CD14-positive monocyte (primary cell): Measurements from ENCODE around the gene ZNRF2. TPM values are rescaled to one million over a fixed set of nuclear protein-coding genes. Genes with fewer than 3 reads are reported as not detected.

Experiments
- DNase-seq, 3 donors: peaks; one replicate each; pipeline ENCODE4 v3.0.0-alpha.2; 2011 to 2022
- H2AFZ ChIP-seq: 2 replicates; pipeline ENCODE4 v1.6.0; 2012; ENCODE audit warnings: mild to moderate bottlenecking, low read depth, low read length, inconsistent platforms; ENCODE audit not compliant: insufficient read depth, poor library complexity, severe bottlenecking
- H3K27ac ChIP-seq, 2 donors: 1 replicate in 1 of 2; 2 replicates in 1 of 2; pipeline ENCODE4 v1.5.1; 2012 to 2013; ENCODE audit warnings: low read length in 2 of 2, control low read depth in 1 of 2, inconsistent platforms in 1 of 2, low read depth in 1 of 2, mild to moderate bottlenecking in 1 of 2
- H3K27me3 ChIP-seq, 2 donors: one replicate each; pipeline versions ENCODE4 v1.6.0 to v1.6.1; 2011 to 2013; ENCODE audit warnings: low read length in 2 of 2; ENCODE audit not compliant: control insufficient read depth in 2 of 2, insufficient read depth in 2 of 2
- H3K36me3 ChIP-seq, 2 donors: replicated peaks in 1 of 2; 1 replicate in 1 of 2; 2 replicates in 1 of 2; pipeline versions ENCODE4 v1.5.1 to v1.6.1; 2012 to 2013; ENCODE audit warnings: low read length in 2 of 2, control low read depth in 1 of 2, inconsistent platforms in 1 of 2, mild to moderate bottlenecking in 1 of 2; ENCODE audit not compliant: insufficient read depth in 2 of 2, control insufficient read depth in 1 of 2
- H3K4me1 ChIP-seq, 2 donors: 1 replicate in 1 of 2; 2 replicates in 1 of 2; pipeline versions ENCODE4 v1.5.1 to v1.6.1; 2012 to 2013; ENCODE audit warnings: low read length in 2 of 2, control low read depth in 1 of 2, inconsistent platforms in 1 of 2, mild to moderate bottlenecking in 1 of 2, moderate library complexity in 1 of 2; ENCODE audit not compliant: insufficient read depth in 2 of 2, control insufficient read depth in 1 of 2
- H3K4me2 ChIP-seq: replicated peaks from 2 replicates; pipeline ENCODE3; 2012; ENCODE audit warnings: low read length, moderate library complexity, mild to moderate bottlenecking; ENCODE audit not compliant: poor library complexity, severe bottlenecking; ENCODE audit errors: extremely low read depth
- H3K4me3 ChIP-seq, 3 experiments: fragments of 200-600 bp in 1 of 3; sonication (generic) in 1 of 3; replicated peaks in 1 of 3; 1 replicate in 2 of 3; 2 replicates in 1 of 3; pipeline ENCODE4 v1.5.1; 2011 to 2013; ENCODE audit warnings: low read length in 3 of 3, mild to moderate bottlenecking in 3 of 3, control low read depth in 2 of 3, low read depth in 2 of 3, inconsistent platforms in 1 of 3, moderate library complexity in 1 of 3
- H3K79me2 ChIP-seq: 2 replicates; pipeline ENCODE4 v1.6.0; 2012; ENCODE audit warnings: mild to moderate bottlenecking, control low read depth, inconsistent platforms, low read length, moderate library complexity; ENCODE audit not compliant: insufficient read depth
- H3K9ac ChIP-seq: 2 replicates; pipeline ENCODE4 v1.6.0; 2017; ENCODE audit warnings: low read length, mild to moderate bottlenecking; ENCODE audit not compliant: insufficient read depth, poor library complexity, severe bottlenecking
- H3K9me3 ChIP-seq, 2 donors: replicated peaks in 1 of 2; 1 replicate in 1 of 2; 2 replicates in 1 of 2; pipeline versions ENCODE4 v1.5.1 to v1.6.1; 2012 to 2013; ENCODE audit warnings: low read length in 2 of 2, control low read depth in 1 of 2; ENCODE audit not compliant: control insufficient read depth in 1 of 2, insufficient read depth in 1 of 2
- H4K20me1 ChIP-seq: 2 replicates; pipeline ENCODE4 v1.6.0; 2012; ENCODE audit warnings: mild to moderate bottlenecking, low read length, control low read depth, moderate library complexity; ENCODE audit not compliant: insufficient read depth
- H3K27ac Mint-ChIP-seq, 7 donors: one replicate each; pipeline ENCODE4 v1.8.0; 2020; ENCODE audit warnings: mild to moderate bottlenecking in 7 of 7, mixed read lengths in 7 of 7, moderate library complexity in 6 of 7, inconsistent platforms in 2 of 7
- H3K27me3 Mint-ChIP-seq, 3 donors: one replicate each; pipeline ENCODE4 v1.8.0; 2021 to 2022; ENCODE audit warnings: low read depth in 3 of 3, mild to moderate bottlenecking in 3 of 3, mixed read lengths in 3 of 3, moderate library complexity in 3 of 3, inconsistent platforms in 1 of 3
- H3K36me3 Mint-ChIP-seq, 2 donors: one replicate each; pipeline ENCODE4 v1.8.0; 2020; ENCODE audit warnings: mixed read lengths in 2 of 2, inconsistent platforms in 1 of 2, mild to moderate bottlenecking in 1 of 2
- H3K4me1 Mint-ChIP-seq: one replicate; pipeline ENCODE4 v1.8.0; 2020; ENCODE audit warnings: mild to moderate bottlenecking, mixed read lengths
- H3K4me3 Mint-ChIP-seq, 2 donors: one replicate each; pipeline ENCODE4 v1.8.0; 2020; ENCODE audit warnings: mild to moderate bottlenecking in 2 of 2, mixed read lengths in 2 of 2, moderate library complexity in 1 of 2
- H3K9me3 Mint-ChIP-seq, 7 donors: one replicate each; pipeline ENCODE4 v1.8.0; 2020 to 2022; ENCODE audit warnings: mixed read lengths in 7 of 7, mild to moderate bottlenecking in 6 of 7, moderate library complexity in 6 of 7, inconsistent platforms in 2 of 7
- CTCF ChIP-seq: fragments of 200-600 bp; IDR thresholded peaks from one replicate; pipeline ENCODE4 v1.8.0; 2022; ENCODE audit warnings: antibody characterized with exemption, mild to moderate bottlenecking
- WGBS: methylation state at CpG from one replicate; pipeline ENCODE4 v1.1.5; 2013; ENCODE audit warnings: missing lambda C conversion rate; ENCODE audit not compliant: insufficient coverage; 5-methylcytosine and 5-hydroxymethylcytosine counted together
- intact Hi-C, 2 donors: fragments of 100-400 bp; cut with micrococcal nuclease; formaldehyde crosslinking; loops; one replicate each; pipeline versions ENCODE4 v1.15.0 to v1.15.1; 2023
- polyA plus RNA-seq, 3 donors: library from polyadenylated mRNA; depleted of rRNA in 1 of 3; unstranded in 2 of 3; stranded (reverse) in 1 of 3; fragments of 300-500 nt in 2 of 3; fragments of >200 nt in 1 of 3; fragmentation: Illumina TruSeq in 2 of 3; gene quantifications; 1 replicate in 2 of 3; 2 replicates in 1 of 3; pipeline ENCODE4 v1.2.3, GENCODE V29; 2012 to 2021

ZNRF2 gene
- polyA plus RNA-seq, 3 donors, result 1.9 to 9.5 (median 5.7) TPM

- Histone ChIP-seq H3K9ac (no peak overlapping the region), H3K27ac (no peak overlapping the region), H2AFZ (no peak overlapping the region), H3K4me3 (no peak overlapping the region), H3K27me3 (no peaks in the 10 kb centered on the region), H3K9me3 (no peaks in the 10 kb centered on the region), H3K79me2 (peaks cover 17% of the 10 kb centered on the region), H3K4me1 (peaks cover 27 to 32% of the 10 kb centered on the region in 2 donors), H3K36me3 (no peaks in the 10 kb centered on the region), H3K4me2 (no peak overlapping the region), H4K20me1 (peaks cover 4% of the 10 kb centered on the region)
- no peak for TF ChIP-seq CTCF
- no peak for DNase-seq
- Mint-ChIP-seq H3K4me3 (no peak overlapping the region), H3K4me1 (peaks cover 31% of the 10 kb centered on the region), H3K27ac (no peak overlapping the region), H3K36me3 (peaks cover 3 to 7% of the 10 kb centered on the region in 2 donors), H3K27me3 (peaks cover 0 to 3% (median 2%) of the 10 kb centered on the region in 3 donors), H3K9me3 (peaks cover 0 to 2% (median 0%) of the 10 kb centered on the region in 7 donors)
- intact Hi-C loops, result loop anchor here in 1 of 2 donors (5.0 kb wide), 1 partner anchor 32 kb away; no protein-coding TSS in a partner anchor
- no CpG with 5 or more reads among the region's 3 CpGs for whole genome bisulfite sequencing
These were observed 9.8 kb upstream of the ZNRF2 start for GRCh38 chr7:30274641-30275040.

GRCh38 chr7:30276203-30276900 is 8.0 kb upstream of the ZNRF2 start:
- intact Hi-C loops, result loop anchor here in 1 of 2 donors (5.0 kb wide), 1 partner anchor 34 kb away; no protein-coding TSS in a partner anchor
- Mint-ChIP-seq H3K27me3 (peaks cover 0 to 3% (median 1%) of the 10 kb centered on the region in 3 donors), H3K27ac (no peak overlapping the region), H3K36me3 (peaks cover 7 to 8% of the 10 kb centered on the region in 2 donors), H3K4me1 (peaks cover 25% of the 10 kb centered on the region), H3K9me3 (peaks cover 0 to 2% (median 0%) of the 10 kb centered on the region in 7 donors), H3K4me3 (no peak overlapping the region)
- Histone ChIP-seq H3K79me2 (peaks cover 31% of the 10 kb centered on the region), H3K9me3 (no peaks in the 10 kb centered on the region), H3K4me1 (peaks cover 18 to 24% of the 10 kb centered on the region in 2 donors), H4K20me1 (peaks cover 4% of the 10 kb centered on the region), H3K27ac (no peak overlapping the region), H3K36me3 (no peaks in the 10 kb centered on the region), H3K9ac (no peak overlapping the region), H2AFZ (no peak overlapping the region), H3K27me3 (no peaks in the 10 kb centered on the region), H3K4me3 (no peak overlapping the region), H3K4me2 (no peak overlapping the region)
- 100% methylated on average over 1 of the region's 9 CpGs for WGBS
- DNase-seq, result peak in 2 of 3 donors; percentile 30 to 39
- peak; percentile 39 for TF ChIP-seq CTCF
